ENCODE data around the gene GRM8. TPM values are rescaled to one million over a fixed set of nuclear protein-coding genes. Genes with fewer than 3 reads are reported as not detected.

The GRM8 gene
- total RNA-seq, 1 experiment from 2014 or later = not detected

DNA sequence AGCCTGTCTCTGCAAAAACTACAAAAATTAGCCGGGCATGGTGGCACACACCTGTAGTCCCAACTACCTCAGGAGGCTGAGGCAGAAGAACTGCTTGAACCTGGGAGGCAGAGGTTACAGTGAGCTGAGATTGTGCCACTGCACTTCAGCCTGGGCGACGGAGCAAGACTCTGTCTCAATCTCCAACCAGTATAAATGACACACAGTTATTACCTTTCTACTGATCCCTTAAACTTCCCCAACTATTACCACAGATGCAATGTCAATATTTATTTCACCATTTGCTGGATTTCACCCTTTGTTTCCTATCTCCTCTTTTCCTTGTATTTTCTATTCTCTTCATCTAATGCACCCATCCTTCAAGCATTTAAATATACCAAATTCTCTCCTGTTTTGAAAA is 431.8 kb downstream of the GRM8 start:
- Histone ChIP-seq H3K79me2 (ENCODE audit: low read length) (no peaks in the 10 kb centered on the region), H3K27me3 (ENCODE audit: low read length) (no peaks in the 10 kb centered on the region), H3K36me3 (ENCODE audit: insufficient read depth, low read length) (no peaks in the 10 kb centered on the region), H2AFZ (ENCODE audit: low read length) (no peak overlapping the region), H3K4me3 (ENCODE audit: low read length) (no peak overlapping the region), H4K20me1 (ENCODE audit: insufficient read depth, low read depth, low read length) (no peaks in the 10 kb centered on the region), H3K4me1 (ENCODE audit: low read length) (no peaks in the 10 kb centered on the region), H3K9me3 (ENCODE audit: low read length) (no peaks in the 10 kb centered on the region), H3K4me2 (ENCODE audit: low read depth, low read length, poor library complexity, severe bottlenecking) (no peak overlapping the region), H3K9me2 (replicated peaks; ENCODE audit: insufficient read depth, low read length) (no peaks in the 10 kb centered on the region), H3K27ac (ENCODE audit: low read length) (no peak overlapping the region), H3K9ac (ENCODE audit: low read length) (no peak overlapping the region)
- no peak for DNase-seq

DNA sequence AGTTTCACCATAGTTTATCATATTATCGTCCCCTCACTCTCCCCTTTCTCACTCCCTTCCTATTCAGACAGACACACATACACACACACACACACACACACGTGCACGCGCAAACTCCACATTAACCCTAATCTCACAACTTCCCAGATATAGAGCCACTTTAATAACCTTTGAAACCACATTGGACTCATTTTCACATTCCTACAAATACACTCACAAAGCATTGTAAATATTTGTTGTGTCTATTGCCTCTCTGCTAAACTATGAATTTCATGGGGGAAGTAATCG is 433.6 kb downstream of the GRM8 start:
- Histone ChIP-seq H3K4me2 (ENCODE audit: low read depth, low read length, poor library complexity, severe bottlenecking) (no peak overlapping the region), H4K20me1 (ENCODE audit: insufficient read depth, low read depth, low read length) (no peaks in the 10 kb centered on the region), H3K27me3 (ENCODE audit: low read length) (no peaks in the 10 kb centered on the region), H3K4me3 (ENCODE audit: low read length) (no peak overlapping the region), H3K79me2 (ENCODE audit: low read length) (no peaks in the 10 kb centered on the region), H2AFZ (ENCODE audit: low read length) (no peak overlapping the region), H3K4me1 (ENCODE audit: low read length) (no peaks in the 10 kb centered on the region), H3K36me3 (ENCODE audit: insufficient read depth, low read length) (no peaks in the 10 kb centered on the region), H3K9ac (ENCODE audit: low read length) (no peak overlapping the region), H3K9me2 (replicated peaks; ENCODE audit: insufficient read depth, low read length) (no peaks in the 10 kb centered on the region), H3K9me3 (ENCODE audit: low read length) (no peaks in the 10 kb centered on the region), H3K27ac (ENCODE audit: low read length) (no peak overlapping the region)
- no peak for DNase-seq

DNA sequence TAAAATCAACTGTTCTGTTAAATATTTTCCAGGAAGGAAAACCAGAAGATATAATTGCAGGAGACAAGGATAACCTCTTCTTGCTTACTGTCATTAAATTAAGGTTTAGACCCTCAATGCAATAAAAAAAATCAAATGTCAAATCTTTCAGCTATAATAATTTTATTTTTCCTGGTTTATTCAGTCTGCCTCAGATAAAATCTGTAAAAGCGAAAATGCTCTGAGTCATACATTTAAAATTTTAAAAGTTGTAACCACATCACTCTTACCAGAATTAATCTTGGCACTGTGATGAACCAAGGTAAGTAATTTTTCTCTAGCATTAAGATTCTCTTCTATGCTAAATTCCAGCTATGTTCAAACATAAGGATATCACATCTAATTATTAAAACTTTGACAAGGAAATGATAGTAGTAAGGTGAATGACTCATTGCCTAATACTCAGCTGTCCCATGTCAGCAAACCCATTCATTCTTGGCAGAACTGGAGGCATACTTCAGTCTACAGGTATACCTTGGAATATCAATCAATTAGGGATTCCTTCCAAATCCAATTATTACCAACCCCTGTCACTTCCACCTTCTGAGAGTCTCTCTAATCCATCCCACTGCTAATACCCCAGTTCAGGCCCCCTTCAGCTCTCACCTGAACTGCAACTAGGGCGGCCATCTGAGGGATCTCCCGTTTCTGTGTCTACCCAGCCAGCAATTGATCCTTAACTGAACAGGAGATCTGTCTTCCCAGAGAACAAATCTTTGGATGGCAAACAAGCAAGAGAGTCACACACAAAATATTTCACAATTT is 434.1 kb downstream of the GRM8 start:
- no peaks in the 10 kb centered on the region for H3K79me2 ChIP-seq (ENCODE audit: low read length)
- no peaks in the 10 kb centered on the region for H3K9me2 ChIP-seq (replicated peaks; ENCODE audit: insufficient read depth, low read length)
- H3K4me2 ChIP-seq (ENCODE audit: low read depth, low read length, poor library complexity, severe bottlenecking) = no peak overlapping the region
- no peak for DNase-seq
- H3K9ac ChIP-seq (ENCODE audit: low read length) = no peak overlapping the region
- H2AFZ ChIP-seq (ENCODE audit: low read length) = no peak overlapping the region
- H3K36me3 ChIP-seq (ENCODE audit: insufficient read depth, low read length) = no peaks in the 10 kb centered on the region
- no peaks in the 10 kb centered on the region for H3K27me3 ChIP-seq (ENCODE audit: low read length)
- no peak overlapping the region for H3K27ac ChIP-seq (ENCODE audit: low read length)
- no peaks in the 10 kb centered on the region for H4K20me1 ChIP-seq (ENCODE audit: insufficient read depth, low read depth, low read length)
- H3K9me3 ChIP-seq (ENCODE audit: low read length) = no peaks in the 10 kb centered on the region
- no peak overlapping the region for H3K4me3 ChIP-seq (ENCODE audit: low read length)
- no peaks in the 10 kb centered on the region for H3K4me1 ChIP-seq (ENCODE audit: low read length)

DNA sequence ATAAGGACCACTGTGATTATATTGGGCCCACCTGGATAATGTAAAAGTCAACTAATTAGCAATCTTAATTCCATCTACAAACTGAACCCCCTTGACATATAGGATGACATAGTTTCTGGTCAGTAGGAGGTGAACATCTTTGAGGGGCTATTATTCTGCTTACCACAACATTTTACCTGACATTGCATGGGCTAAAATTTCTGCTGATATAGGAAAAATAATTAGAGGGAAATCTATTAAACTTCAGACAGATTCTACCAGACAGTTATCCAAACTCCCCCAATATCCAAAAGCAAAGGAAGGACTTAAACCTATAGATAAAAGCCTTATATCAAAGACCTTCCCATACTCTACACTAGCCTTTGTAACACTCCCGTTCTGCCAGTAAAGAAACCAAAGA is 443.6 kb downstream of the GRM8 start:
- no peaks in the 10 kb centered on the region for H3K9me3 ChIP-seq (ENCODE audit: low read length)
- H3K9me2 ChIP-seq (replicated peaks; ENCODE audit: insufficient read depth, low read length) = no peaks in the 10 kb centered on the region
- no peak overlapping the region for H3K9ac ChIP-seq (ENCODE audit: low read length)
- no peaks in the 10 kb centered on the region for H4K20me1 ChIP-seq (ENCODE audit: insufficient read depth, low read depth, low read length)
- H2AFZ ChIP-seq (ENCODE audit: low read length) = no peak overlapping the region
- no peak overlapping the region for H3K27ac ChIP-seq (ENCODE audit: low read length)
- H3K79me2 ChIP-seq (ENCODE audit: low read length) = no peaks in the 10 kb centered on the region
- no peak overlapping the region for H3K4me2 ChIP-seq (ENCODE audit: low read depth, low read length, poor library complexity, severe bottlenecking)
- no peaks in the 10 kb centered on the region for H3K36me3 ChIP-seq (ENCODE audit: insufficient read depth, low read length)
- no peak for DNase-seq
- no peaks in the 10 kb centered on the region for H3K27me3 ChIP-seq (ENCODE audit: low read length)
- no peaks in the 10 kb centered on the region for H3K4me1 ChIP-seq (ENCODE audit: low read length)
- H3K4me3 ChIP-seq (ENCODE audit: low read length) = no peak overlapping the region

DNA sequence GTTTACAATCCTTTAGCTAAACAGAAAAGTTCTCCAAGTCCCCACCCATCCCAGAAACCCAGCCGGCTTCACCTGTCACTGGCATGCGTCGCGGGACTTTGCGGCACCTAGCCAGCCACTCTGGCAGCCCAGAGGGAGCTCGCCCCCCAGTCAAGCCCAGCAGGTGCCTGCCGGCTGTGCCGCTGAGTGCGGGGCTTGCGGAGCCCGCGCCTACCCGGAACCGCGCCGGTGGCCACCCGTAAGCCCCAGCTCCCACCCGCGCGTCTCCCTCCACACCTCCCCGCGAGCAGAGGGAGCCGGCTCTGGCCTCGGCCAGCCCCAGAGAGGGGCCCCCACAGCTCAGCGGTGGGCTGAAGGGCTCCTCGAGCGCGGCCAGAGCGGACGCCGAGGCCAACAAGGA is 446.1 kb downstream of the GRM8 start:
- H3K36me3 ChIP-seq (ENCODE audit: insufficient read depth, low read length) = no peaks in the 10 kb centered on the region
- no peaks in the 10 kb centered on the region for H4K20me1 ChIP-seq (ENCODE audit: insufficient read depth, low read depth, low read length)
- H3K4me1 ChIP-seq (ENCODE audit: low read length) = no peaks in the 10 kb centered on the region
- H3K4me3 ChIP-seq (ENCODE audit: low read length) = no peak overlapping the region
- no peak for DNase-seq
- H3K9me2 ChIP-seq (replicated peaks; ENCODE audit: insufficient read depth, low read length) = no peaks in the 10 kb centered on the region
- no peak overlapping the region for H3K9ac ChIP-seq (ENCODE audit: low read length)
- no peaks in the 10 kb centered on the region for H3K79me2 ChIP-seq (ENCODE audit: low read length)
- no peak overlapping the region for H3K27ac ChIP-seq (ENCODE audit: low read length)
- no peaks in the 10 kb centered on the region for H3K9me3 ChIP-seq (ENCODE audit: low read length)
- H2AFZ ChIP-seq (ENCODE audit: low read length) = no peak overlapping the region
- H3K4me2 ChIP-seq (ENCODE audit: low read depth, low read length, poor library complexity, severe bottlenecking) = no peak overlapping the region
- H3K27me3 ChIP-seq (ENCODE audit: low read length) = no peaks in the 10 kb centered on the region

- Histone ChIP-seq H3K36me3 (ENCODE audit: insufficient read depth, low read length) (no peaks in the 10 kb centered on the region), H2AFZ (ENCODE audit: low read length) (no peak overlapping the region), H3K4me3 (ENCODE audit: low read length) (no peak overlapping the region), H3K79me2 (ENCODE audit: low read length) (no peaks in the 10 kb centered on the region), H3K9ac (ENCODE audit: low read length) (no peak overlapping the region), H3K4me2 (ENCODE audit: low read depth, low read length, poor library complexity, severe bottlenecking) (no peak overlapping the region), H4K20me1 (ENCODE audit: insufficient read depth, low read depth, low read length) (no peaks in the 10 kb centered on the region), H3K9me3 (ENCODE audit: low read length) (no peaks in the 10 kb centered on the region), H3K27ac (ENCODE audit: low read length) (no peak overlapping the region), H3K9me2 (replicated peaks; ENCODE audit: insufficient read depth, low read length) (no peaks in the 10 kb centered on the region), H3K27me3 (ENCODE audit: low read length) (no peaks in the 10 kb centered on the region), H3K4me1 (ENCODE audit: low read length) (no peaks in the 10 kb centered on the region)
- no peak for DNase-seq
Measured at GRCh38 chr7:126805351-126805750, 447.4 kb downstream of the GRM8 start.

DNA sequence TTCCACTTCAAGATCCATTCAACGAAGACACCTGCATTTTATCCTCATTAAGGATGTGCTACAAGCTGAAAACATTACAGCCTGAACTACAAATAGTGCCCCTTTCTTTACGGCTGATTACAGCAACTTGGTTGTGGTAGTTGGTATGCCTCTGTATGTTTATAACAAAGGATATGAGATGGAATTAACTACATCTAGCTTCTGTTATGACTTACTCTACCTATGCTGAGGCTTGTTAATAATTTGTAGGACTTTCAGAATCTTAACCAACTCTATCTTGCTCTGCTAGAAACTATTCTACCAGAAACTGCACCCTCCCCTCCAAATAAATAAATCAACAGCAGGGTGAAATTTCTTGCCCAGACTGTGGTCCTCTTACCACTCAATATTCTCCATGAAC is 448.1 kb downstream of the GRM8 start:
- Histone ChIP-seq H3K36me3 (ENCODE audit: insufficient read depth, low read length) (no peaks in the 10 kb centered on the region), H3K79me2 (ENCODE audit: low read length) (no peaks in the 10 kb centered on the region), H3K9me3 (ENCODE audit: low read length) (no peaks in the 10 kb centered on the region), H3K9me2 (replicated peaks; ENCODE audit: insufficient read depth, low read length) (no peaks in the 10 kb centered on the region), H3K4me3 (ENCODE audit: low read length) (no peak overlapping the region), H3K27ac (ENCODE audit: low read length) (no peak overlapping the region), H4K20me1 (ENCODE audit: insufficient read depth, low read depth, low read length) (no peaks in the 10 kb centered on the region), H3K4me2 (ENCODE audit: low read depth, low read length, poor library complexity, severe bottlenecking) (no peak overlapping the region), H3K4me1 (ENCODE audit: low read length) (no peaks in the 10 kb centered on the region), H3K27me3 (ENCODE audit: low read length) (no peaks in the 10 kb centered on the region), H2AFZ (ENCODE audit: low read length) (no peak overlapping the region), H3K9ac (ENCODE audit: low read length) (no peak overlapping the region)
- DNase-seq = no peak

DNA sequence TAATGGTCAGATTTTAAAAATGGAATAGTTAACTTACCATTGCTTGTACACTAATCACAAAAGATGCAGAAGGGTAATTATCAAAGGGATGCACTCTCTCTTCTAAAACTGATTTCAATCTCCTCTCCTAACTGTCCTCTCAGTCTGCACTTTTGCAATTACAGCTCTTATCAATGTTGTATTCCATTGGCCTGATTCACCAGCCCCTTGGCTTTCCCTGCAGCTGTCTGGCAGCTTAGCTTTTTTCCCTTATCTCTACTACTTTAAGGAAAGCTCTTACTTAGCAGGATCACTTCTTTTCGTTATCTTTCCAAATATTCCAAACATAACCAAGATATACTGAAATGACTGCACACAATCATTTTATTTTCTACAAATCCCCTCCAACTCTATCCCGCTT is 448.8 kb downstream of the GRM8 start:
- Histone ChIP-seq H3K27ac (ENCODE audit: low read length) (no peak overlapping the region), H3K36me3 (ENCODE audit: insufficient read depth, low read length) (no peaks in the 10 kb centered on the region), H3K9ac (ENCODE audit: low read length) (no peak overlapping the region), H3K4me2 (ENCODE audit: low read depth, low read length, poor library complexity, severe bottlenecking) (no peak overlapping the region), H3K79me2 (ENCODE audit: low read length) (no peaks in the 10 kb centered on the region), H3K9me3 (ENCODE audit: low read length) (no peaks in the 10 kb centered on the region), H3K4me3 (ENCODE audit: low read length) (no peak overlapping the region), H2AFZ (ENCODE audit: low read length) (no peak overlapping the region), H3K27me3 (ENCODE audit: low read length) (no peaks in the 10 kb centered on the region), H3K9me2 (replicated peaks; ENCODE audit: insufficient read depth, low read length) (no peaks in the 10 kb centered on the region), H3K4me1 (ENCODE audit: low read length) (no peaks in the 10 kb centered on the region), H4K20me1 (ENCODE audit: insufficient read depth, low read depth, low read length) (no peaks in the 10 kb centered on the region)
- DNase-seq = no peak
